GM12878 (cell line): ENCODE measurements around the gene MED13. TPM values are rescaled to one million over a fixed set of nuclear protein-coding genes. Genes with fewer than 3 reads are reported as not detected.

Experiments
- ATAC-seq: fragments of 200-7000 bp; cut with Tn5 transposase; 3 replicates; pipeline ENCODE4 v1.9.1; 2020; ENCODE audit warnings: mild to moderate bottlenecking, moderate library complexity
- BruUV-seq: library from RNA; stranded (reverse); fragments of 400-500 nt; replicated peaks from 2 replicates; lab custom pipeline; 2021; lab: Mats Ljungman, UMichigan
- CTCF ChIA-PET: fragments of 300-600 bp; sonication (Branson Sonifier 250); formaldehyde crosslinking; extraction: SDS; loops from one replicate; lab custom pipeline; 2021; ENCODE audit warnings: inconsistent platforms; lab: Yijun Ruan, JAX
- POLR2A ChIA-PET: fragments of 350-600 bp; formaldehyde crosslinking; extraction: SDS; loops from one replicate; lab custom pipeline; 2021; ENCODE audit warnings: inconsistent platforms; lab: Charles Lee
- RAD21 ChIA-PET: fragments of 300-600 bp; sonication (Branson Sonifier 250); formaldehyde crosslinking; loops from one replicate; lab custom pipeline; 2023; ENCODE audit warnings: antibody characterized with exemption; ENCODE audit not compliant: unreplicated experiment; lab: Charles Lee
- SMC1A ChIA-PET: fragments of 300-600 bp; sonication (Branson Sonifier 250); formaldehyde crosslinking; loops from one replicate; lab custom pipeline; 2023; ENCODE audit not compliant: unreplicated experiment, uncharacterized antibody; lab: Charles Lee
- DNase-seq: peaks from one replicate; pipeline ENCODE4 v3.0.0-alpha.2; 2011; ENCODE audit warnings: low read depth, low spot score
- FAIRE-seq: peaks from 3 replicates; lab custom pipeline; 2011; peaks lifted over from hg19 to GRCh38; lab: Jason Lieb, UNC
- H2AFZ ChIP-seq: 2 replicates; pipeline ENCODE4 v1.6.0; 2011; ENCODE audit warnings: low read depth, low read length, control low read depth; ENCODE audit not compliant: control insufficient read depth
- H3K27ac ChIP-seq: 2 replicates; pipeline ENCODE4 v1.5.1; 2011; ENCODE audit warnings: control low read depth; ENCODE audit not compliant: control insufficient read depth, insufficient read depth
- H3K27me3 ChIP-seq, 2 experiments: replicated peaks in 1 of 2; 2 replicates each; pipeline versions ENCODE4 v1.6.0 to v1.6.1; 2011; ENCODE audit warnings: low read length in 1 of 2; ENCODE audit not compliant: control insufficient read depth in 2 of 2, insufficient read depth in 2 of 2
- H3K36me3 ChIP-seq, 2 experiments: 2 replicates each; pipeline ENCODE4 v1.5.1; 2011; ENCODE audit warnings: low read length in 1 of 2; ENCODE audit not compliant: control insufficient read depth in 2 of 2, insufficient read depth in 2 of 2
- H3K4me1 ChIP-seq: 2 replicates; pipeline ENCODE4 v1.6.1; 2011; ENCODE audit warnings: mild to moderate bottlenecking, low read length, moderate library complexity, mixed read lengths; ENCODE audit not compliant: control insufficient read depth, insufficient read depth
- H3K4me2 ChIP-seq: 2 replicates; pipeline ENCODE4 v1.6.0; 2011; ENCODE audit warnings: control low read depth; ENCODE audit not compliant: control insufficient read depth, insufficient read depth
- H3K4me3 ChIP-seq: fragments of 200-600 bp; sonication (generic); 2 replicates; pipeline ENCODE4 v1.5.1; 2016
- H3K79me2 ChIP-seq: 2 replicates; pipeline ENCODE4 v1.6.0; 2011; ENCODE audit warnings: low read length; ENCODE audit not compliant: control insufficient read depth, insufficient read depth
- H3K9ac ChIP-seq: 2 replicates; pipeline ENCODE4 v1.8.0; 2011; ENCODE audit warnings: low read length, control low read depth, mixed read lengths; ENCODE audit not compliant: control insufficient read depth, insufficient read depth
- H3K9me3 ChIP-seq: replicated peaks from 3 replicates; pipeline ENCODE4 v1.5.1; 2011; ENCODE audit warnings: mild to moderate bottlenecking, low read length; ENCODE audit not compliant: control insufficient read depth, insufficient read depth
- H4K20me1 ChIP-seq: 2 replicates; pipeline ENCODE4 v1.6.0; 2011; ENCODE audit not compliant: control insufficient read depth, insufficient read depth
- FOXK2 ChIP-seq: fragments of 450-650 bp; IDR thresholded peaks from 2 replicates; pipeline ENCODE4 v1.6.1; 2017; ENCODE audit warnings: mild to moderate bottlenecking, moderate library complexity
- MYC ChIP-seq: IDR thresholded peaks from 2 replicates; pipeline ENCODE4 v1.6.1; 2011; ENCODE audit warnings: mild to moderate bottlenecking, low read length, moderate library complexity, inconsistent platforms; ENCODE audit not compliant: insufficient read depth, insufficient replicate concordance, insufficient read length, severe bottlenecking
- WGBS: methylation state at CpG from one replicate; pipeline ENCODE4 v1.1.6; 2016; ENCODE audit warnings: low lambda C conversion rate; ENCODE audit not compliant: insufficient replicate concordance, insufficient coverage; ENCODE audit errors: missing lambda C conversion rate; 5-methylcytosine and 5-hydroxymethylcytosine counted together
- in situ Hi-C: fragments of 300-500 bp; cut with MboI; formaldehyde crosslinking; loops from 9 replicates; pipeline ENCODE4 v1.14.3; 2018; ENCODE audit warnings: mixed read lengths
- intact Hi-C: fragments of 100-400 bp; cut with micrococcal nuclease; formaldehyde crosslinking; loops from one replicate; pipeline ENCODE4 v1.14.2; 2022; ENCODE audit not compliant: unreplicated experiment
- polyA plus RNA-seq, 11 experiments: library from polyadenylated mRNA; depleted of rRNA in 4 of 11; unstranded in 6 of 11; stranded (reverse) in 5 of 11; fragments of >200 nt; fragmentation: Nextera tagmentation in 4 of 11; fragmentation: Illumina TruSeq in 1 of 11; extraction: Ambion mirVana in 4 of 11; extraction: Trizol in 1 of 11; gene quantifications; 1 replicate in 1 of 11; 2 replicates in 10 of 11; pipeline versions ENCODE4 v1.2.1 to v1.2.3, GENCODE V29; 2011 to 2016; ENCODE audit warnings: inconsistent platforms in 2 of 11, missing spikeins in 2 of 11, low read depth in 1 of 11
- total RNA-seq, 4 experiments: library from RNA; depleted of rRNA in 3 of 4; stranded (reverse); fragments of >200 nt in 3 of 4; fragmentation: Illumina TruSeq in 1 of 4; extraction: Trizol in 1 of 4; gene quantifications; 2 replicates each; pipeline versions ENCODE4 v1.2.1 to v1.2.3, GENCODE V29; 2013 to 2021
- TF ChIP-seq, protein P1 (sequence below): IDR thresholded peaks from 2 replicates; pipeline ENCODE4 v1.6.1; 2012; ENCODE audit warnings: low read depth, low read length, improper control_type of control experiment
- TF ChIP-seq, protein P2 (sequence below): IDR thresholded peaks from 2 replicates; pipeline ENCODE4 v1.6.1; 2012; ENCODE audit warnings: low read depth, low read length, improper control_type of control experiment
- TF ChIP-seq, protein P3 (sequence below): fragments of 450-650 bp; IDR thresholded peaks from 2 replicates; pipeline ENCODE4 v1.6.1; 2017; ENCODE audit warnings: mild to moderate bottlenecking, moderate library complexity

MED13 gene
- total and polyA plus RNA-seq, 10 of the 15 experiments (the other 5 are each of a cell fraction or from before 2014, with no cell fraction given), result 4.6 to 49.7 (median 21.3) TPM

DNA sequence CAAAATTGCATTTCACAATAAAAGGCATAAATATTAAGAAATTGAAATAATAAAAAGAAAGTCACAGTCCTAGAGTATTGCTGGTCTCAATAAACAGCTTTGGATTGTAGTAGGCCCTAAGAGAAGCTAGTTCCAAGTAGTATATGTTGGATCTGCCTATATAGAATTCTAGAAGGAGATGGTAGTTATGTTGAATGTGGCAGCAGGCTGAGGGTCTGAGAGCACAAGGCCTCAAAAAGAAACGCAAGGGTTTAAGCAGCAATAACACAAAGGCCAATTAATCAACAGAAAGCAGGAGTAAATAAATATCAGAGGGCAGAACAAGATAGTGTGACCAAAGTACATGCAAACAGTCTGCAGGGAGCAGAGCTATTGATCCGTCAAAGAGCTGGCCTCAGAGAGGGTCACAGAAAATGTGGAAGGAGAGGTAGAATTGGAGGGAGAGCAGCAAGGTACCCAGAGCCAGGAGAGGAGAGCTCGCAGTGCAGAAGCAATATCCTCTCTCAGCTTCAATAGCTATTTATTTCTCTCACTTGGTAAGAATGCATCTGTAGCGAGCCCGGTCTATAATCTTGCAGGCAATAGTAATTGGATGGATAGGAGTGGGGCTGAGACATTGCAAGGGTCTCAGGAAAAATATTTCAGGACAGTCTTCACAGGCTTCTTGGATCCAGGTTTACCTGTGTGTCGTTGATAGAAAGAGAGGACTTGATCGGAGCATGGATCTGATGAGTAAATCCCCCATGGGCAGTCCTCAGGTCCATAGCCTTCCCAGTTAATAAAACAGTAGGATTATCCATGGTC lies 25.1 kb upstream of the MED13 start:
- intact Hi-C loops, result no loop called here
- Histone ChIP-seq H3K79me2 (no peaks in the 10 kb centered on the region), H3K9me3 (no peaks in the 10 kb centered on the region), H3K27me3 (no peaks in the 10 kb centered on the region), H2AFZ (no peak overlapping the region), H3K4me1 (peaks cover 26% of the 10 kb centered on the region), H3K4me2 (no peak overlapping the region), H3K27ac (no peak overlapping the region), H3K36me3 (no peaks in the 10 kb centered on the region), H3K9ac (no peak overlapping the region), H3K4me3 (no peak overlapping the region), H4K20me1 (no peaks in the 10 kb centered on the region)
- BruUV-seq, result no TSS peak
- RAD21 ChIA-PET, result interaction anchor here (1.4 to 12.4 kb wide), 2 partner anchors 21 to 24 kb away, joined by 5 to 134 read pairs; no protein-coding TSS in a partner anchor
- FAIRE-seq, result no peak
- SMC1A ChIA-PET, result interaction anchor here (0.7 to 12.8 kb wide), 2 partner anchors 21 to 46 kb away, joined by 3 to 139 read pairs; no protein-coding TSS in a partner anchor
- 92% methylated on average over 7 of the region's 7 CpGs for WGBS
- in situ Hi-C loops, result no loop called here
- POLR2A ChIA-PET, result interaction anchor here (0.5 to 0.9 kb wide), 3 partner anchors 13 to 19 kb away, joined by 3 to 5 read pairs (median 4); no protein-coding TSS in a partner anchor
- ATAC-seq, result no peak
- TF ChIP-seq, protein P1, sequence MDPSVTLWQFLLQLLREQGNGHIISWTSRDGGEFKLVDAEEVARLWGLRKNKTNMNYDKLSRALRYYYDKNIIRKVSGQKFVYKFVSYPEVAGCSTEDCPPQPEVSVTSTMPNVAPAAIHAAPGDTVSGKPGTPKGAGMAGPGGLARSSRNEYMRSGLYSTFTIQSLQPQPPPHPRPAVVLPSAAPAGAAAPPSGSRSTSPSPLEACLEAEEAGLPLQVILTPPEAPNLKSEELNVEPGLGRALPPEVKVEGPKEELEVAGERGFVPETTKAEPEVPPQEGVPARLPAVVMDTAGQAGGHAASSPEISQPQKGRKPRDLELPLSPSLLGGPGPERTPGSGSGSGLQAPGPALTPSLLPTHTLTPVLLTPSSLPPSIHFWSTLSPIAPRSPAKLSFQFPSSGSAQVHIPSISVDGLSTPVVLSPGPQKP, result no peak
- TF ChIP-seq, protein P2, sequence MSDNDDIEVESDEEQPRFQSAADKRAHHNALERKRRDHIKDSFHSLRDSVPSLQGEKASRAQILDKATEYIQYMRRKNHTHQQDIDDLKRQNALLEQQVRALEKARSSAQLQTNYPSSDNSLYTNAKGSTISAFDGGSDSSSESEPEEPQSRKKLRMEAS, result no peak
- TF ChIP-seq, protein P3, sequence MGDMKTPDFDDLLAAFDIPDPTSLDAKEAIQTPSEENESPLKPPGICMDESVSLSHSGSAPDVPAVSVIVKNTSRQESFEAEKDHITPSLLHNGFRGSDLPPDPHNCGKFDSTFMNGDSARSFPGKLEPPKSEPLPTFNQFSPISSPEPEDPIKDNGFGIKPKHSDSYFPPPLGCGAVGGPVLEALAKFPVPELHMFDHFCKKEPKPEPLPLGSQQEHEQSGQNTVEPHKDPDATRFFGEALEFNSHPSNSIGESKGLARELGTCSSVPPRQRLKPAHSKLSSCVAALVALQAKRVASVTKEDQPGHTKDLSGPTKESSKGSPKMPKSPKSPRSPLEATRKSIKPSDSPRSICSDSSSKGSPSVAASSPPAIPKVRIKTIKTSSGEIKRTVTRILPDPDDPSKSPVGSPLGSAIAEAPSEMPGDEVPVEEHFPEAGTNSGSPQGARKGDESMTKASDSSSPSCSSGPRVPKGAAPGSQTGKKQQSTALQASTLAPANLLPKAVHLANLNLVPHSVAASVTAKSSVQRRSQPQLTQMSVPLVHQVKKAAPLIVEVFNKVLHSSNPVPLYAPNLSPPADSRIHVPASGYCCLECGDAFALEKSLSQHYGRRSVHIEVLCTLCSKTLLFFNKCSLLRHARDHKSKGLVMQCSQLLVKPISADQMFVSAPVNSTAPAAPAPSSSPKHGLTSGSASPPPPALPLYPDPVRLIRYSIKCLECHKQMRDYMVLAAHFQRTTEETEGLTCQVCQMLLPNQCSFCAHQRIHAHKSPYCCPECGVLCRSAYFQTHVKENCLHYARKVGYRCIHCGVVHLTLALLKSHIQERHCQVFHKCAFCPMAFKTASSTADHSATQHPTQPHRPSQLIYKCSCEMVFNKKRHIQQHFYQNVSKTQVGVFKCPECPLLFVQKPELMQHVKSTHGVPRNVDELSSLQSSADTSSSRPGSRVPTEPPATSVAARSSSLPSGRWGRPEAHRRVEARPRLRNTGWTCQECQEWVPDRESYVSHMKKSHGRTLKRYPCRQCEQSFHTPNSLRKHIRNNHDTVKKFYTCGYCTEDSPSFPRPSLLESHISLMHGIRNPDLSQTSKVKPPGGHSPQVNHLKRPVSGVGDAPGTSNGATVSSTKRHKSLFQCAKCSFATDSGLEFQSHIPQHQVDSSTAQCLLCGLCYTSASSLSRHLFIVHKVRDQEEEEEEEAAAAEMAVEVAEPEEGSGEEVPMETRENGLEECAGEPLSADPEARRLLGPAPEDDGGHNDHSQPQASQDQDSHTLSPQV, result no peak
- TF ChIP-seq MYC (no peak), FOXK2 (peak; percentile 14; the same call in 1 of the 2 replicates)
- no peak for DNase-seq
- CTCF ChIA-PET, result interaction anchor here (0.6 to 12.3 kb wide), 6 partner anchors 9 to 151 kb away, joined by 3 to 183 read pairs (median 10); no protein-coding TSS in a partner anchor
